ENCODE data around the gene MYO5A.
"Not testable (repeated sequence)": the region's sequence is repeated elsewhere in the genome, so short reads cannot be mapped to it uniquely, and the experiment has no call there.

Gene MYO5A

DNA sequence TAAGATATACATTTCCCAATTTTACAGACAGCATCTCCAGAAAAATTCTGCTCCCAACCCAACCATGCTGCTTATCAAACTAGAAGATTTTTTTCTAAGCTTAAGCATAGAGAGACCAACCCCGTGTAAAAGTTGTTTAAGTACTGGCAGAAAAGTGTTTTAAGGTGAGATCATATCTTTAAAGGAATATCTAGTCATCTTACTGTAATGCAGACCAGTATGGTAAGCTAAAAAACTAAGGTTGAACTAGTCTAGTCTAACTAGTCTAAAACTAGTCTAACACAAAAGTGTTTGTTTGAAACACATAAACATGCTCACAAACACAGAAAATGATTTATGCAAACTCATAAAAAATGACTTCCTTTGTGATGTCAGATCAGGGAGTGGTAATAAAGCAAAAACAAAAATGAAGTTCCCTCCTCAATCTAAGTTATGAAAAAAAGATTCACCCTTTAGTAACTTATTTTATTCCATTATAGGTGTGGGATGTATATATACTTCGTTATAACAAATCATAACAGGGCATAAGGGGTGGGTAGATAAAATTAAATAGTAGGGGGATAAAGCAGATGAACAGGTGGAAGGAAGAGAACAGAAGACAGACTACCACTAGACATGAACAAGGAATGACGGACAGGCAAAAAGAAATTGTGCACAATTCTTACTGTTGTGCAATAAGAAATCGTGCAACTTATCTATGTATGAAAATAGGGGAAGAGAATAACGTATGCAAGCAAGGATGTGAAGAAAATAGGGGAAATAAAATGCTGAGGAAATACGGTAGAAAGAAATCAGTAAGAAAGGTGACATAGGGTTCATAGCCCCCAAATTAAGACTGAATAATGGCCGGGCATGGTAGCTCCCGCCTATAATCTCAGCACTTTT, 10.0 kb downstream of the MYO5A start:
- Histone ChIP-seq H3K79me2 (ENCODE audit: control insufficient read depth, insufficient read depth, low read length) (no peaks in the 10 kb centered on the region), H3K56ac (ENCODE audit: low read length) (no peak overlapping the region), H2BK15ac (replicated peaks; ENCODE audit: low read depth) (no peak overlapping the region), H3K9ac (ENCODE audit: low read length) (no peak overlapping the region), H4K8ac (ENCODE audit: low read depth, low read length) (no peak overlapping the region), H2AK5ac (ENCODE audit: low read length) (no peak overlapping the region), H4K5ac (ENCODE audit: low read length) (no peak overlapping the region), H3K4me2 (ENCODE audit: low read length) (no peak overlapping the region), H3K27me3 (ENCODE audit: insufficient read depth, low read length, poor library complexity) (no peaks in the 10 kb centered on the region), H2BK120ac (ENCODE audit: low read depth, low read length) (no peak overlapping the region), H3K4me1 (ENCODE audit: control insufficient read depth, low read depth, low read length) (no peaks in the 10 kb centered on the region), H3K18ac (ENCODE audit: low read length) (no peak overlapping the region), H2BK5ac (ENCODE audit: low read length) (no peak overlapping the region), H3K36me3 (ENCODE audit: control insufficient read depth, insufficient read depth, low read length) (no peaks in the 10 kb centered on the region), H3K4ac (ENCODE audit: low read depth, low read length) (no peak overlapping the region), H3K23ac (ENCODE audit: low read length) (no peak overlapping the region), H3K27ac (ENCODE audit: low read depth, low read length) (no peak overlapping the region), H3K4me3 (ENCODE audit: low read length) (no peak overlapping the region), H3K79me1 (ENCODE audit: low read length) (no peaks in the 10 kb centered on the region)
- DNase-seq, result no peak
- no CpG with 5 or more reads among the region's 8 CpGs for WGBS (ENCODE audit: extremely low coverage, insufficient coverage, low lambda C conversion rate)

DNA sequence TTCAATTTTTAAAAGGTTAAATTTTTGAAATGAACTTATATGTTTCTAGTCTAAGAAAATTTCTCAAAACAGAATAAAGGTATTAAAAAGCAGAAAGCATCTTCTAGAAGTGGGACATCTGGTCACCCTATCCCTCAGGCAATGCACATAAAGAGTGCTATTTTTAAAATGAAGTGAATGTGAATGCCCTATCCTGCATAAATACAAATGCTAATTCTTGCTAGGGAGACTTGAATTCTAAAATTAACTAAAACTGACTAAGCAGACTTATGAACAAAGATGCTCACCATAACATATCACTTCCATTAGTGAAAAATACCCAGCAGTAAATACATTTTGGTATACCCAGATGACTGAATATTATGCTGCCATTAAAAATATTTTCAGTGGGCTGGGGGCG, 11.7 kb downstream of the MYO5A start:
- no peak overlapping the region for H3K4me3 ChIP-seq (ENCODE audit: low read length)
- H3K4me1 ChIP-seq (ENCODE audit: control insufficient read depth, low read depth, low read length), result no peaks in the 10 kb centered on the region
- H3K4me2 ChIP-seq (ENCODE audit: low read length), result no peak overlapping the region
- no peak overlapping the region for H4K8ac ChIP-seq (ENCODE audit: low read depth, low read length)
- no peaks in the 10 kb centered on the region for H3K27me3 ChIP-seq (ENCODE audit: insufficient read depth, low read length, poor library complexity)
- no peak for DNase-seq
- no peaks in the 10 kb centered on the region for H3K36me3 ChIP-seq (ENCODE audit: control insufficient read depth, insufficient read depth, low read length)
- H3K18ac ChIP-seq (ENCODE audit: low read length), result no peak overlapping the region
- no peak overlapping the region for H3K9ac ChIP-seq (ENCODE audit: low read length)
- no peaks in the 10 kb centered on the region for H3K79me1 ChIP-seq (ENCODE audit: low read length)
- H4K5ac ChIP-seq (ENCODE audit: low read length), result no peak overlapping the region
- no peak overlapping the region for H3K23ac ChIP-seq (ENCODE audit: low read length)
- no peak overlapping the region for H3K4ac ChIP-seq (ENCODE audit: low read depth, low read length)
- H2BK15ac ChIP-seq (replicated peaks; ENCODE audit: low read depth), result no peak overlapping the region
- no peak overlapping the region for H3K56ac ChIP-seq (ENCODE audit: low read length)
- H3K27ac ChIP-seq (ENCODE audit: low read depth, low read length), result no peak overlapping the region
- no peak overlapping the region for H2AK5ac ChIP-seq (ENCODE audit: low read length)
- H2BK5ac ChIP-seq (ENCODE audit: low read length), result no peak overlapping the region
- no peaks in the 10 kb centered on the region for H3K79me2 ChIP-seq (ENCODE audit: control insufficient read depth, insufficient read depth, low read length)
- WGBS (ENCODE audit: extremely low coverage, insufficient coverage, low lambda C conversion rate), result no CpG with 5 or more reads among the region's 1 CpG
- H2BK120ac ChIP-seq (ENCODE audit: low read depth, low read length), result no peak overlapping the region

DNA sequence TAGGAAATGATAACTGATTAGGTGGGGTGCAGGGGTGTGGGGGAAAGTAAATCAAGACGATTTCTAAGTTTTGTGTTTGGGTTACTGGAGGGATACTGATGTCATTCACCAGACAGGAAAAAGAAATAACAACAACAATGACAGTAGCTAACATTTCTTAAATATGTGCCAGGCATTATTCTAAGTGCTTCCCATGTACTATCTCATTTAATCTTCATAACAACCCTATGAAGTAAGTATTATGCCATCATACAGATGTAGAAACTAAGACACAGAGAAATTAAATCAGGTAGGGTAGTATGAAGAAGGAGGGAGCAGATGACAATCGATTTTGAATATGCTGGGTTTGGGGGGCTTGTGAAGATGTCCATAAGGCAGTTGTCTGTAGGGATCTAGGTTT, 13.3 kb downstream of the MYO5A start:
- Histone ChIP-seq H4K5ac (ENCODE audit: low read length) (no peak overlapping the region), H2BK120ac (ENCODE audit: low read depth, low read length) (no peak overlapping the region), H3K4me3 (ENCODE audit: low read length) (no peak overlapping the region), H3K56ac (ENCODE audit: low read length) (no peak overlapping the region), H3K9ac (ENCODE audit: low read length) (no peak overlapping the region), H2AK5ac (ENCODE audit: low read length) (no peak overlapping the region), H4K8ac (ENCODE audit: low read depth, low read length) (no peak overlapping the region), H3K4ac (ENCODE audit: low read depth, low read length) (no peak overlapping the region), H3K79me2 (ENCODE audit: control insufficient read depth, insufficient read depth, low read length) (no peaks in the 10 kb centered on the region), H2BK15ac (replicated peaks; ENCODE audit: low read depth) (no peak overlapping the region), H2BK5ac (ENCODE audit: low read length) (no peak overlapping the region), H3K4me1 (ENCODE audit: control insufficient read depth, low read depth, low read length) (no peaks in the 10 kb centered on the region), H3K23ac (ENCODE audit: low read length) (no peak overlapping the region), H3K27ac (ENCODE audit: low read depth, low read length) (no peak overlapping the region), H3K36me3 (ENCODE audit: control insufficient read depth, insufficient read depth, low read length) (no peaks in the 10 kb centered on the region), H3K4me2 (ENCODE audit: low read length) (no peak overlapping the region), H3K79me1 (ENCODE audit: low read length) (no peaks in the 10 kb centered on the region), H3K27me3 (ENCODE audit: insufficient read depth, low read length, poor library complexity) (no peaks in the 10 kb centered on the region), H3K18ac (ENCODE audit: low read length) (no peak overlapping the region)
- DNase-seq, result no peak
- no CpG with 5 or more reads among the region's 2 CpGs for WGBS (ENCODE audit: extremely low coverage, insufficient coverage, low lambda C conversion rate)

DNA sequence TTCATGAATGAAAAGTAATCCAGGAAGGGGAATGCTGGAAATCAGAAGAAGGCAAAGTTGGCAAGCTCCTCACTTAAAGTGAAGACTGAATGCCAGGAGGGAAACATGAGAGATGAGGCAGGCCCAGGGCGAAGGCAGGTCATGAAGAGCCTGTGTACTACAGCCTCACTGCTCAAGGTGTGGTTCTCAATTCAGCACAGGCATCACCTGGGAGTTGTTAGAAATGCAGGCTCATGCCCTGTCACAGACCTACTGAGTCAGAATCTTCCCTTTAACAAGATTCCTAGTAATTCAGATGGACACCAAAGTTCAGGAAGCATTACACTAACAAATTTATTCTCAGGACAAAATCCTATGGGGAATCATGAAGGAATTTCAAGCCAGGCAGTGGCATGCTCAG, 14.2 kb downstream of the MYO5A start:
- Histone ChIP-seq H2BK5ac (ENCODE audit: low read length) (no peak overlapping the region), H3K4me2 (ENCODE audit: low read length) (no peak overlapping the region), H3K18ac (ENCODE audit: low read length) (no peak overlapping the region), H2BK15ac (replicated peaks; ENCODE audit: low read depth) (no peak overlapping the region), H3K4me3 (ENCODE audit: low read length) (no peak overlapping the region), H3K79me1 (ENCODE audit: low read length) (no peaks in the 10 kb centered on the region), H3K27me3 (ENCODE audit: insufficient read depth, low read length, poor library complexity) (no peaks in the 10 kb centered on the region), H4K8ac (ENCODE audit: low read depth, low read length) (no peak overlapping the region), H3K9ac (ENCODE audit: low read length) (no peak overlapping the region), H2BK120ac (ENCODE audit: low read depth, low read length) (no peak overlapping the region), H4K5ac (ENCODE audit: low read length) (no peak overlapping the region), H3K79me2 (ENCODE audit: control insufficient read depth, insufficient read depth, low read length) (no peaks in the 10 kb centered on the region), H3K56ac (ENCODE audit: low read length) (no peak overlapping the region), H2AK5ac (ENCODE audit: low read length) (no peak overlapping the region), H3K36me3 (ENCODE audit: control insufficient read depth, insufficient read depth, low read length) (no peaks in the 10 kb centered on the region), H3K23ac (ENCODE audit: low read length) (no peak overlapping the region), H3K27ac (ENCODE audit: low read depth, low read length) (no peak overlapping the region), H3K4ac (ENCODE audit: low read depth, low read length) (no peak overlapping the region), H3K4me1 (ENCODE audit: control insufficient read depth, low read depth, low read length) (no peaks in the 10 kb centered on the region)
- WGBS (ENCODE audit: extremely low coverage, insufficient coverage, low lambda C conversion rate), result no CpG with 5 or more reads among the region's 1 CpG
- no peak for DNase-seq

DNA sequence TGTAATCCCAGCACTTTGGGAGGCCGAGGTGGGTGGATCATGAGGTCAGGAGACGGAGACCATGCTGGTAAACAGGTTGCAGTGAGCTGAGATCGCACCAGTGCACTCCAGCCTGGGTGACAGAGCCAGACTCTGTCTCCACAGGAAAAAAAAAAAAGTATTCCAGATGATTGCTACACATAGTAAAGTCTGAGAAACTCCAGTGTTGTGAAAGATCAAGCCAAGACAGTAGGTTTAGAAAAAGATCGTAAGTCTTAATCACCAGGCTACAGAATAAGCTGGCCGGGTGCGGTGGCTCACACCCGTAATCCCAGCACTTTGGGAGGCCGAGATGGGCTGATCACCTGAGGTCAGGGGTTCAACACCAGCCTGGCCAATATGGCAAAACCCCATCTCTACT, 15.8 kb downstream of the MYO5A start:
- not testable (repeated sequence) for H3K4me1 ChIP-seq (ENCODE audit: control insufficient read depth, low read depth, low read length); H4K5ac ChIP-seq (ENCODE audit: low read length); H2AK5ac ChIP-seq (ENCODE audit: low read length); H3K4me2 ChIP-seq (ENCODE audit: low read length); H3K27ac ChIP-seq (ENCODE audit: low read depth, low read length); H2BK15ac ChIP-seq (replicated peaks; ENCODE audit: low read depth); H3K4ac ChIP-seq (ENCODE audit: low read depth, low read length); H2BK5ac ChIP-seq (ENCODE audit: low read length); H3K56ac ChIP-seq (ENCODE audit: low read length); DNase-seq; H2BK120ac ChIP-seq (ENCODE audit: low read depth, low read length); H3K27me3 ChIP-seq (ENCODE audit: insufficient read depth, low read length, poor library complexity); H3K79me1 ChIP-seq (ENCODE audit: low read length); H4K8ac ChIP-seq (ENCODE audit: low read depth, low read length); H3K9ac ChIP-seq (ENCODE audit: low read length); H3K18ac ChIP-seq (ENCODE audit: low read length); H3K23ac ChIP-seq (ENCODE audit: low read length); H3K4me3 ChIP-seq (ENCODE audit: low read length); H3K36me3 ChIP-seq (ENCODE audit: control insufficient read depth, insufficient read depth, low read length); H3K79me2 ChIP-seq (ENCODE audit: control insufficient read depth, insufficient read depth, low read length)
- WGBS (ENCODE audit: extremely low coverage, insufficient coverage, low lambda C conversion rate), result no CpG with 5 or more reads among the region's 8 CpGs

DNA sequence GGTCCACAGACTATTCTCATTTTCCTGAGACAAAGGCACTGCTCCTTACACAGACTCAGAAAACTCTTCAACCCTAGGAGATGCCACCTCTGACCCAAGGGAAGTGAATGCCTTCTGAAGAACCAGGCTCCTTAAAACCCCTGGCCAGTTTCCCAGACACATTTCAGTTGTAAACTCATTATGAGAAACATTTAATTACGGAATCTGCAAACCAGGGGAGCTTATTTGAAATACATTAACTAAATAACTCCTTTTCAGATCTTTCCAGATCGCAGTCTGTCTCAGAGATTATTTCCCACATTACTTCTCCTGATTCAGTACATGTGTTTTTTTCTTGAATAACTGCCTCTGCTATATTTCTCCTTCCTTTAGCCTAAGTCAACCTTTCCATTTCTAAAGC, 17.6 kb downstream of the MYO5A start:
- no peak for DNase-seq
- no peak overlapping the region for H3K4ac ChIP-seq (ENCODE audit: low read depth, low read length)
- H2AK5ac ChIP-seq (ENCODE audit: low read length), result no peak overlapping the region
- no peak overlapping the region for H4K8ac ChIP-seq (ENCODE audit: low read depth, low read length)
- H4K5ac ChIP-seq (ENCODE audit: low read length), result no peak overlapping the region
- no peak overlapping the region for H3K23ac ChIP-seq (ENCODE audit: low read length)
- no peak overlapping the region for H3K27ac ChIP-seq (ENCODE audit: low read depth, low read length)
- H3K4me3 ChIP-seq (ENCODE audit: low read length), result no peak overlapping the region
- no peak overlapping the region for H2BK120ac ChIP-seq (ENCODE audit: low read depth, low read length)
- no peaks in the 10 kb centered on the region for H3K4me1 ChIP-seq (ENCODE audit: control insufficient read depth, low read depth, low read length)
- H3K56ac ChIP-seq (ENCODE audit: low read length), result no peak overlapping the region
- H3K18ac ChIP-seq (ENCODE audit: low read length), result no peak overlapping the region
- WGBS (ENCODE audit: extremely low coverage, insufficient coverage, low lambda C conversion rate), result no CpG with 5 or more reads among the region's 2 CpGs
- H2BK15ac ChIP-seq (replicated peaks; ENCODE audit: low read depth), result no peak overlapping the region
- no peaks in the 10 kb centered on the region for H3K36me3 ChIP-seq (ENCODE audit: control insufficient read depth, insufficient read depth, low read length)
- H2BK5ac ChIP-seq (ENCODE audit: low read length), result no peak overlapping the region
- no peaks in the 10 kb centered on the region for H3K79me1 ChIP-seq (ENCODE audit: low read length)
- no peak overlapping the region for H3K9ac ChIP-seq (ENCODE audit: low read length)
- no peaks in the 10 kb centered on the region for H3K27me3 ChIP-seq (ENCODE audit: insufficient read depth, low read length, poor library complexity)
- no peaks in the 10 kb centered on the region for H3K79me2 ChIP-seq (ENCODE audit: control insufficient read depth, insufficient read depth, low read length)
- no peak overlapping the region for H3K4me2 ChIP-seq (ENCODE audit: low read length)

Measured in mesendoderm (in vitro differentiated cells).